Body of pancreas (tissue), 4 donors: ENCODE results near the gene KRT23.

Experiments used
- POLR2A ChIP-seq, 3 donors: fragments of 450-650 bp; IDR thresholded peaks; one replicate each; pipeline ENCODE4 v1.6.1; 2016; ENCODE audit warnings: antibody characterized with exemption in 3 of 3, mild to moderate bottlenecking in 2 of 3
- TF ChIP-seq, protein P1 (sequence below), 7 experiments: fragments of 450-650 bp in 4 of 7; fragments of 200-600 bp in 3 of 7; sonication (generic) in 3 of 7; IDR thresholded peaks; one replicate each; pipeline ENCODE4 v1.5.1; 2016 to 2019; ENCODE audit warnings: antibody characterized with exemption in 7 of 7

DNA sequence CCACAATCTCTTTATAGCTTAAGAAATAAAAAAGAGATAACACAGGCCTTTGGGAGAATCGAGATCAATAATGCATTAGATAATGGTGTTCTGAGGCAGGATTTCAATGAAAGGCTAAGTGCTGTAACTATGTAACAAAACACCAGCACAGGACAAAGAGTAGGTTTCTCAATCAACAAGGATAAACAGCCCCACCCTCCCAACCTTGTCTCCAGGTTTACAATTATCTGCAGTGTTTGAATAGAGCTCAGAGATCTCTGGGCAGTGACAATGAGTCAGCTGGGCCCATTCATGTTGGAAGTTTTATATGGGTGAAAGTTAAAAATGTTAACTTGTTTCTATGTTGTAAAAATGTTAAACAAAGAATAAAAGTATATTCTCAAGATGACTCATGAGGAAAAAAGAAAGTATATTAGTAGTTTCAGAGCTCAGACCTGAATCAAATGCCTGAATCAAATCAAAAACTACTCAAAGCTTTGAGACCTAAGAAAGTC lies 35.4 kb downstream of the KRT23 start:
- TF ChIP-seq, protein P1, sequence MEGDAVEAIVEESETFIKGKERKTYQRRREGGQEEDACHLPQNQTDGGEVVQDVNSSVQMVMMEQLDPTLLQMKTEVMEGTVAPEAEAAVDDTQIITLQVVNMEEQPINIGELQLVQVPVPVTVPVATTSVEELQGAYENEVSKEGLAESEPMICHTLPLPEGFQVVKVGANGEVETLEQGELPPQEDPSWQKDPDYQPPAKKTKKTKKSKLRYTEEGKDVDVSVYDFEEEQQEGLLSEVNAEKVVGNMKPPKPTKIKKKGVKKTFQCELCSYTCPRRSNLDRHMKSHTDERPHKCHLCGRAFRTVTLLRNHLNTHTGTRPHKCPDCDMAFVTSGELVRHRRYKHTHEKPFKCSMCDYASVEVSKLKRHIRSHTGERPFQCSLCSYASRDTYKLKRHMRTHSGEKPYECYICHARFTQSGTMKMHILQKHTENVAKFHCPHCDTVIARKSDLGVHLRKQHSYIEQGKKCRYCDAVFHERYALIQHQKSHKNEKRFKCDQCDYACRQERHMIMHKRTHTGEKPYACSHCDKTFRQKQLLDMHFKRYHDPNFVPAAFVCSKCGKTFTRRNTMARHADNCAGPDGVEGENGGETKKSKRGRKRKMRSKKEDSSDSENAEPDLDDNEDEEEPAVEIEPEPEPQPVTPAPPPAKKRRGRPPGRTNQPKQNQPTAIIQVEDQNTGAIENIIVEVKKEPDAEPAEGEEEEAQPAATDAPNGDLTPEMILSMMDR (IDR thresholded peaks at IDR 0.05) = no peak
- no peak for TF ChIP-seq POLR2A (IDR thresholded peaks at IDR 0.05)
